Measurements from ENCODE around the gene SAMD10. TPM values are rescaled to one million over a fixed set of nuclear protein-coding genes. Genes with fewer than 3 reads are reported as not detected.
A peak's percentile ranks its signal among the peaks of the same experiment; 100 is the strongest.

SAMD10 gene
- total RNA-seq, 4 donors from 2014 or later, result 0.62 to 4.6 (median 1.9) TPM

GRCh38 chr20:63970714-63971431, 8.6 kb downstream of the SAMD10 start:
- peaks cover 0 to 42% (median 22%) of the 10 kb centered on the region in 3 donors for H3K4me1 ChIP-seq
- no peak overlapping the region for H3K27ac ChIP-seq
- TF ChIP-seq EP300 (IDR thresholded peaks at IDR 0.05) (no peak), POLR2A (IDR thresholded peaks at IDR 0.05) (no peak), POLR2AphosphoS5 (IDR thresholded peaks at IDR 0.05) (no peak), CTCF (IDR thresholded peaks at IDR 0.05) (no peak)

GRCh38 chr20:63969838-63970713, 9.4 kb downstream of the SAMD10 start, which contains the start of gene ZNF512B:
TSS of gene ZNF512B (minus strand) at chr20:63969930. CDS start at chr20:63967950, 1,980 bp downstream.
- WGBS, 2 donors (ENCODE audit: low coverage in 1 of 2), result 0% methylated on average over 5 of the region's 73 CpGs; no CpG with 5 or more reads in 1 of the 2 donors
- H3K27ac ChIP-seq, result peak within 1 kb of the TSS in 3 of 4 donors; percentile 72 to 80 (median 77)

More at GRCh38 chr20:63970714-63971431, 8.6 kb downstream of the SAMD10 start:
- H3K4me3 ChIP-seq, result no peak overlapping the region
- no peaks in the 10 kb centered on the region for H3K27me3 ChIP-seq
- no peak for ATAC-seq
- H3K36me3 ChIP-seq, result peaks cover 0 to 20% of the 10 kb centered on the region in 2 donors
- no peaks in the 10 kb centered on the region for H3K9me3 ChIP-seq
- WGBS, 2 donors (ENCODE audit: low coverage in 1 of 2), result 80 to 83% methylated on average over 1 to 4 of the region's 5 CpGs

GRCh38 chr20:63968928-63969760, 10.3 kb downstream of the SAMD10 start:
- H3K9me3 ChIP-seq, result no peaks in the 10 kb centered on the region
- peak overlapping the region; percentile 34 to 69 for H3K4me3 ChIP-seq
- 0% methylated on average over 1 of the region's 70 CpGs; no CpG with 5 or more reads in 1 of the 2 donors for WGBS, 2 donors (ENCODE audit: low coverage in 1 of 2)
- peak overlapping the region in 3 of 4 donors; percentile 72 to 80 (median 77) for H3K27ac ChIP-seq
- TF ChIP-seq POLR2AphosphoS5 (IDR thresholded peaks at IDR 0.05) (no peak), CTCF (IDR thresholded peaks at IDR 0.05) (no peak)
- peaks cover 0 to 25% of the 10 kb centered on the region in 2 donors for H3K36me3 ChIP-seq
- H3K4me1 ChIP-seq, result peaks cover 0 to 33% (median 22%) of the 10 kb centered on the region in 3 donors
- ATAC-seq, result peak; percentile 3
- no peaks in the 10 kb centered on the region for H3K27me3 ChIP-seq

More at GRCh38 chr20:63969838-63970713, 9.4 kb downstream of the SAMD10 start, which contains the start of gene ZNF512B:
- H3K4me3 ChIP-seq, result peak within 1 kb of the TSS; percentile 40 to 69
- peak; percentile 44 for ATAC-seq
- H3K9me3 ChIP-seq, result no peaks in the 10 kb centered on the region
- H3K36me3 ChIP-seq, result peaks cover 0 to 20% of the 10 kb centered on the region in 2 donors
- no peaks in the 10 kb centered on the region for H3K27me3 ChIP-seq
- TF ChIP-seq POLR2AphosphoS5 (IDR thresholded peaks at IDR 0.05), result no peak
- TF ChIP-seq CTCF (IDR thresholded peaks at IDR 0.05), result peak in 1 of 4 experiments; percentile 8
- TF ChIP-seq EP300 (IDR thresholded peaks at IDR 0.05), result no peak
- no peak for TF ChIP-seq POLR2A (IDR thresholded peaks at IDR 0.05)
- H3K4me1 ChIP-seq, result peaks cover 0 to 42% (median 22%) of the 10 kb centered on the region in 3 donors

GRCh38 chr20:63968136-63968927, 11.1 kb downstream of the SAMD10 start:
- Histone ChIP-seq H3K27ac (peak overlapping the region in 3 of 4 donors; percentile 72 to 80 (median 77)), H3K27me3 (no peaks in the 10 kb centered on the region), H3K9me3 (no peaks in the 10 kb centered on the region), H3K36me3 (peaks cover 0 to 33% of the 10 kb centered on the region in 2 donors), H3K4me3 (peak overlapping the region in 1 of 2 donors; percentile 69), H3K4me1 (peaks cover 0 to 25% (median 17%) of the 10 kb centered on the region in 3 donors)
- TF ChIP-seq CTCF (IDR thresholded peaks at IDR 0.05) (no peak), POLR2A (IDR thresholded peaks at IDR 0.05) (no peak), POLR2AphosphoS5 (IDR thresholded peaks at IDR 0.05) (no peak), EP300 (IDR thresholded peaks at IDR 0.05) (no peak)
- WGBS, 2 donors (ENCODE audit: low coverage in 1 of 2), result no CpG with 5 or more reads among the region's 14 CpGs
- ATAC-seq, result no peak
